Measurements from ENCODE around the gene PSMD7. TPM values are rescaled to one million over a fixed set of nuclear protein-coding genes. Genes with fewer than 3 reads are reported as not detected.

PSMD7 gene
- total RNA-seq, 1 experiment from 2014 or later, result 135 TPM

DNA sequence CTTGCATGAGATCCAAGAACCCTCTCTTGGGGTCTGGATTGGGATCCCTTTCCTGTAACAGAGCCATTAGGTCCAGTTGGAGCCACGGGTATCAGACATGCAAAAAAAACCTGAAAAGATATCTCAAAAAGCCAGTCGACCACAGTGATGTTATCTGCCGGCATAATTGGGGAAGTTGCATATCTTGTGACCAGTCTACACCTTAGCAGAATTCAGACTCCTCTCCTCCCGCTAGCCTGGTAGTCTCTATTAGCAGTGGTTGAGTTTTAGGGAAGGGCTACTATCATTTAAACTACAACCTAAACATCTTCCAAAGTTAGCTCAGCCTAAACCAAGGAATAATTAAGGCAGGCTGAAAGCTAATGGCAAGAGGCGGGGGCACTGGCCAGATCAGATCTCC lies 16.2 kb upstream of the PSMD7 start:
- H3K9me3 Mint-ChIP-seq, result peaks cover 31% of the 10 kb centered on the region

DNA sequence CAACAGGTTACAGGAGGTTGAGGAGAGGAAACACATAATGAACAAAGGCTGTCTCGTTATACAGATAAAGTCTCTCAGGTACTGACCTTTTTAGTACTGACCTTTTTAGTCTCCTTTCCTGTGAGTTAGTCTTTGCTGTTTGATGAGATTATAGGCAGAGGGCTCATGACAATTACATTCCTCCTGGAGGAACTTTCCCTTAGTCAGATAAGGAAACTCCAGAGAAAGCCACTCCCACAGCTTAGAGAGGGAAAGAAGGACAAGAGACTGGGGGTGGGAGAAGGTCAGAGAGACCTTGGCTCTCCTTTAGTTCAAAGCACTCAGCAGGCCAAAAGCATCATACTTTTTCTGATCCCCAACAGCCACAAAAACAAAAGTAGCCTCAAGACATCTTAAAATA lies 15.3 kb upstream of the PSMD7 start:
- Mint-ChIP-seq H3K9me3 (peaks cover 32% of the 10 kb centered on the region), H3K36me3 (peaks cover 24% of the 10 kb centered on the region), H3K27me3 (ENCODE audit: low read depth) (no peaks in the 10 kb centered on the region), H3K4me3 (no peak overlapping the region), H3K4me1 (peaks cover 18% of the 10 kb centered on the region), H3K27ac (no peak overlapping the region)
- ChIA-PET POLR2A (interaction anchor here (1.6 kb wide), 1 partner anchor 16 kb away, joined by 4 read pairs; no protein-coding TSS in a partner anchor), CTCF (interaction anchor here (1.0 kb wide), 1 partner anchor 54 kb away, joined by 3 read pairs; no protein-coding TSS in a partner anchor)
- ATAC-seq (peak; percentile 70), DNase-seq (ENCODE audit: low spot score) (no peak)
- TF ChIP-seq ZNF396 (CRISPR knock-in tag; IDR thresholded peaks at IDR 0.05; ENCODE audit: borderline replicate concordance) (no peak), CREB1 (CRISPR knock-in tag; IDR thresholded peaks at IDR 0.05) (no peak), ZNF138 (CRISPR knock-in tag; conservative IDR thresholded peaks at IDR 0.05) (no peak)
- TF ChIP-seq, protein P1, sequence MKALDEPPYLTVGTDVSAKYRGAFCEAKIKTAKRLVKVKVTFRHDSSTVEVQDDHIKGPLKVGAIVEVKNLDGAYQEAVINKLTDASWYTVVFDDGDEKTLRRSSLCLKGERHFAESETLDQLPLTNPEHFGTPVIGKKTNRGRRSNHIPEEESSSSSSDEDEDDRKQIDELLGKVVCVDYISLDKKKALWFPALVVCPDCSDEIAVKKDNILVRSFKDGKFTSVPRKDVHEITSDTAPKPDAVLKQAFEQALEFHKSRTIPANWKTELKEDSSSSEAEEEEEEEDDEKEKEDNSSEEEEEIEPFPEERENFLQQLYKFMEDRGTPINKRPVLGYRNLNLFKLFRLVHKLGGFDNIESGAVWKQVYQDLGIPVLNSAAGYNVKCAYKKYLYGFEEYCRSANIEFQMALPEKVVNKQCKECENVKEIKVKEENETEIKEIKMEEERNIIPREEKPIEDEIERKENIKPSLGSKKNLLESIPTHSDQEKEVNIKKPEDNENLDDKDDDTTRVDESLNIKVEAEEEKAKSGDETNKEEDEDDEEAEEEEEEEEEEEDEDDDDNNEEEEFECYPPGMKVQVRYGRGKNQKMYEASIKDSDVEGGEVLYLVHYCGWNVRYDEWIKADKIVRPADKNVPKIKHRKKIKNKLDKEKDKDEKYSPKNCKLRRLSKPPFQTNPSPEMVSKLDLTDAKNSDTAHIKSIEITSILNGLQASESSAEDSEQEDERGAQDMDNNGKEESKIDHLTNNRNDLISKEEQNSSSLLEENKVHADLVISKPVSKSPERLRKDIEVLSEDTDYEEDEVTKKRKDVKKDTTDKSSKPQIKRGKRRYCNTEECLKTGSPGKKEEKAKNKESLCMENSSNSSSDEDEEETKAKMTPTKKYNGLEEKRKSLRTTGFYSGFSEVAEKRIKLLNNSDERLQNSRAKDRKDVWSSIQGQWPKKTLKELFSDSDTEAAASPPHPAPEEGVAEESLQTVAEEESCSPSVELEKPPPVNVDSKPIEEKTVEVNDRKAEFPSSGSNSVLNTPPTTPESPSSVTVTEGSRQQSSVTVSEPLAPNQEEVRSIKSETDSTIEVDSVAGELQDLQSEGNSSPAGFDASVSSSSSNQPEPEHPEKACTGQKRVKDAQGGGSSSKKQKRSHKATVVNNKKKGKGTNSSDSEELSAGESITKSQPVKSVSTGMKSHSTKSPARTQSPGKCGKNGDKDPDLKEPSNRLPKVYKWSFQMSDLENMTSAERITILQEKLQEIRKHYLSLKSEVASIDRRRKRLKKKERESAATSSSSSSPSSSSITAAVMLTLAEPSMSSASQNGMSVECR (CRISPR knock-in tag; IDR thresholded peaks at IDR 0.05; ENCODE audit: borderline replicate concordance), result no peak
- TF ChIP-seq, protein P2, sequence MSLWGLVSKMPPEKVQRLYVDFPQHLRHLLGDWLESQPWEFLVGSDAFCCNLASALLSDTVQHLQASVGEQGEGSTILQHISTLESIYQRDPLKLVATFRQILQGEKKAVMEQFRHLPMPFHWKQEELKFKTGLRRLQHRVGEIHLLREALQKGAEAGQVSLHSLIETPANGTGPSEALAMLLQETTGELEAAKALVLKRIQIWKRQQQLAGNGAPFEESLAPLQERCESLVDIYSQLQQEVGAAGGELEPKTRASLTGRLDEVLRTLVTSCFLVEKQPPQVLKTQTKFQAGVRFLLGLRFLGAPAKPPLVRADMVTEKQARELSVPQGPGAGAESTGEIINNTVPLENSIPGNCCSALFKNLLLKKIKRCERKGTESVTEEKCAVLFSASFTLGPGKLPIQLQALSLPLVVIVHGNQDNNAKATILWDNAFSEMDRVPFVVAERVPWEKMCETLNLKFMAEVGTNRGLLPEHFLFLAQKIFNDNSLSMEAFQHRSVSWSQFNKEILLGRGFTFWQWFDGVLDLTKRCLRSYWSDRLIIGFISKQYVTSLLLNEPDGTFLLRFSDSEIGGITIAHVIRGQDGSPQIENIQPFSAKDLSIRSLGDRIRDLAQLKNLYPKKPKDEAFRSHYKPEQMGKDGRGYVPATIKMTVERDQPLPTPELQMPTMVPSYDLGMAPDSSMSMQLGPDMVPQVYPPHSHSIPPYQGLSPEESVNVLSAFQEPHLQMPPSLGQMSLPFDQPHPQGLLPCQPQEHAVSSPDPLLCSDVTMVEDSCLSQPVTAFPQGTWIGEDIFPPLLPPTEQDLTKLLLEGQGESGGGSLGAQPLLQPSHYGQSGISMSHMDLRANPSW (CRISPR knock-in tag; conservative IDR thresholded peaks at IDR 0.05; ENCODE audit: low read depth), result no peak

More for the DNA sequence above, 16.2 kb upstream of the PSMD7 start:
- ATAC-seq (no peak), DNase-seq (ENCODE audit: low spot score) (no peak)
- POLR2A ChIA-PET, result no interaction called here
- Mint-ChIP-seq H3K4me3 (no peak overlapping the region), H3K27me3 (ENCODE audit: low read depth) (no peaks in the 10 kb centered on the region), H3K27ac (no peak overlapping the region), H3K36me3 (peaks cover 24% of the 10 kb centered on the region), H3K4me1 (peaks cover 26% of the 10 kb centered on the region)
- CTCF ChIA-PET, result no interaction called here
- TF ChIP-seq, protein P3, sequence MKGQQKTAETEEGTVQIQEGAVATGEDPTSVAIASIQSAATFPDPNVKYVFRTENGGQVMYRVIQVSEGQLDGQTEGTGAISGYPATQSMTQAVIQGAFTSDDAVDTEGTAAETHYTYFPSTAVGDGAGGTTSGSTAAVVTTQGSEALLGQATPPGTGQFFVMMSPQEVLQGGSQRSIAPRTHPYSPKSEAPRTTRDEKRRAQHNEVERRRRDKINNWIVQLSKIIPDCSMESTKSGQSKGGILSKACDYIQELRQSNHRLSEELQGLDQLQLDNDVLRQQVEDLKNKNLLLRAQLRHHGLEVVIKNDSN (CRISPR knock-in tag; IDR thresholded peaks at IDR 0.05), result no peak
- TF ChIP-seq, protein P4, sequence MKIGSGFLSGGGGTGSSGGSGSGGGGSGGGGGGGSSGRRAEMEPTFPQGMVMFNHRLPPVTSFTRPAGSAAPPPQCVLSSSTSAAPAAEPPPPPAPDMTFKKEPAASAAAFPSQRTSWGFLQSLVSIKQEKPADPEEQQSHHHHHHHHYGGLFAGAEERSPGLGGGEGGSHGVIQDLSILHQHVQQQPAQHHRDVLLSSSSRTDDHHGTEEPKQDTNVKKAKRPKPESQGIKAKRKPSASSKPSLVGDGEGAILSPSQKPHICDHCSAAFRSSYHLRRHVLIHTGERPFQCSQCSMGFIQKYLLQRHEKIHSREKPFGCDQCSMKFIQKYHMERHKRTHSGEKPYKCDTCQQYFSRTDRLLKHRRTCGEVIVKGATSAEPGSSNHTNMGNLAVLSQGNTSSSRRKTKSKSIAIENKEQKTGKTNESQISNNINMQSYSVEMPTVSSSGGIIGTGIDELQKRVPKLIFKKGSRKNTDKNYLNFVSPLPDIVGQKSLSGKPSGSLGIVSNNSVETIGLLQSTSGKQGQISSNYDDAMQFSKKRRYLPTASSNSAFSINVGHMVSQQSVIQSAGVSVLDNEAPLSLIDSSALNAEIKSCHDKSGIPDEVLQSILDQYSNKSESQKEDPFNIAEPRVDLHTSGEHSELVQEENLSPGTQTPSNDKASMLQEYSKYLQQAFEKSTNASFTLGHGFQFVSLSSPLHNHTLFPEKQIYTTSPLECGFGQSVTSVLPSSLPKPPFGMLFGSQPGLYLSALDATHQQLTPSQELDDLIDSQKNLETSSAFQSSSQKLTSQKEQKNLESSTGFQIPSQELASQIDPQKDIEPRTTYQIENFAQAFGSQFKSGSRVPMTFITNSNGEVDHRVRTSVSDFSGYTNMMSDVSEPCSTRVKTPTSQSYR (CRISPR knock-in tag; IDR thresholded peaks at IDR 0.05), result no peak
- TF ChIP-seq, protein P5, sequence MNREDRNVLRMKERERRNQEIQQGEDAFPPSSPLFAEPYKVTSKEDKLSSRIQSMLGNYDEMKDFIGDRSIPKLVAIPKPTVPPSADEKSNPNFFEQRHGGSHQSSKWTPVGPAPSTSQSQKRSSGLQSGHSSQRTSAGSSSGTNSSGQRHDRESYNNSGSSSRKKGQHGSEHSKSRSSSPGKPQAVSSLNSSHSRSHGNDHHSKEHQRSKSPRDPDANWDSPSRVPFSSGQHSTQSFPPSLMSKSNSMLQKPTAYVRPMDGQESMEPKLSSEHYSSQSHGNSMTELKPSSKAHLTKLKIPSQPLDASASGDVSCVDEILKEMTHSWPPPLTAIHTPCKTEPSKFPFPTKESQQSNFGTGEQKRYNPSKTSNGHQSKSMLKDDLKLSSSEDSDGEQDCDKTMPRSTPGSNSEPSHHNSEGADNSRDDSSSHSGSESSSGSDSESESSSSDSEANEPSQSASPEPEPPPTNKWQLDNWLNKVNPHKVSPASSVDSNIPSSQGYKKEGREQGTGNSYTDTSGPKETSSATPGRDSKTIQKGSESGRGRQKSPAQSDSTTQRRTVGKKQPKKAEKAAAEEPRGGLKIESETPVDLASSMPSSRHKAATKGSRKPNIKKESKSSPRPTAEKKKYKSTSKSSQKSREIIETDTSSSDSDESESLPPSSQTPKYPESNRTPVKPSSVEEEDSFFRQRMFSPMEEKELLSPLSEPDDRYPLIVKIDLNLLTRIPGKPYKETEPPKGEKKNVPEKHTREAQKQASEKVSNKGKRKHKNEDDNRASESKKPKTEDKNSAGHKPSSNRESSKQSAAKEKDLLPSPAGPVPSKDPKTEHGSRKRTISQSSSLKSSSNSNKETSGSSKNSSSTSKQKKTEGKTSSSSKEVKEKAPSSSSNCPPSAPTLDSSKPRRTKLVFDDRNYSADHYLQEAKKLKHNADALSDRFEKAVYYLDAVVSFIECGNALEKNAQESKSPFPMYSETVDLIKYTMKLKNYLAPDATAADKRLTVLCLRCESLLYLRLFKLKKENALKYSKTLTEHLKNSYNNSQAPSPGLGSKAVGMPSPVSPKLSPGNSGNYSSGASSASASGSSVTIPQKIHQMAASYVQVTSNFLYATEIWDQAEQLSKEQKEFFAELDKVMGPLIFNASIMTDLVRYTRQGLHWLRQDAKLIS (CRISPR knock-in tag; IDR thresholded peaks at IDR 0.05; ENCODE audit: borderline replicate concordance), result no peak
- TF ChIP-seq ZNF671 (CRISPR knock-in tag; IDR thresholded peaks at IDR 0.05), result no peak
- TF ChIP-seq, protein P6, sequence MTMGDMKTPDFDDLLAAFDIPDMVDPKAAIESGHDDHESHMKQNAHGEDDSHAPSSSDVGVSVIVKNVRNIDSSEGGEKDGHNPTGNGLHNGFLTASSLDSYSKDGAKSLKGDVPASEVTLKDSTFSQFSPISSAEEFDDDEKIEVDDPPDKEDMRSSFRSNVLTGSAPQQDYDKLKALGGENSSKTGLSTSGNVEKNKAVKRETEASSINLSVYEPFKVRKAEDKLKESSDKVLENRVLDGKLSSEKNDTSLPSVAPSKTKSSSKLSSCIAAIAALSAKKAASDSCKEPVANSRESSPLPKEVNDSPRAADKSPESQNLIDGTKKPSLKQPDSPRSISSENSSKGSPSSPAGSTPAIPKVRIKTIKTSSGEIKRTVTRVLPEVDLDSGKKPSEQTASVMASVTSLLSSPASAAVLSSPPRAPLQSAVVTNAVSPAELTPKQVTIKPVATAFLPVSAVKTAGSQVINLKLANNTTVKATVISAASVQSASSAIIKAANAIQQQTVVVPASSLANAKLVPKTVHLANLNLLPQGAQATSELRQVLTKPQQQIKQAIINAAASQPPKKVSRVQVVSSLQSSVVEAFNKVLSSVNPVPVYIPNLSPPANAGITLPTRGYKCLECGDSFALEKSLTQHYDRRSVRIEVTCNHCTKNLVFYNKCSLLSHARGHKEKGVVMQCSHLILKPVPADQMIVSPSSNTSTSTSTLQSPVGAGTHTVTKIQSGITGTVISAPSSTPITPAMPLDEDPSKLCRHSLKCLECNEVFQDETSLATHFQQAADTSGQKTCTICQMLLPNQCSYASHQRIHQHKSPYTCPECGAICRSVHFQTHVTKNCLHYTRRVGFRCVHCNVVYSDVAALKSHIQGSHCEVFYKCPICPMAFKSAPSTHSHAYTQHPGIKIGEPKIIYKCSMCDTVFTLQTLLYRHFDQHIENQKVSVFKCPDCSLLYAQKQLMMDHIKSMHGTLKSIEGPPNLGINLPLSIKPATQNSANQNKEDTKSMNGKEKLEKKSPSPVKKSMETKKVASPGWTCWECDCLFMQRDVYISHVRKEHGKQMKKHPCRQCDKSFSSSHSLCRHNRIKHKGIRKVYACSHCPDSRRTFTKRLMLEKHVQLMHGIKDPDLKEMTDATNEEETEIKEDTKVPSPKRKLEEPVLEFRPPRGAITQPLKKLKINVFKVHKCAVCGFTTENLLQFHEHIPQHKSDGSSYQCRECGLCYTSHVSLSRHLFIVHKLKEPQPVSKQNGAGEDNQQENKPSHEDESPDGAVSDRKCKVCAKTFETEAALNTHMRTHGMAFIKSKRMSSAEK (CRISPR knock-in tag; IDR thresholded peaks at IDR 0.05; ENCODE audit: borderline replicate concordance), result no peak

Measured in WTC11 (cell line).